ENCODE measurements around the gene PCBP1. TPM values are rescaled to one million over a fixed set of nuclear protein-coding genes. Genes with fewer than 3 reads are reported as not detected.

Gene PCBP1
- total RNA-seq, 6 donors from 2014 or later, result 126 to 384 (median 236) TPM

DNA sequence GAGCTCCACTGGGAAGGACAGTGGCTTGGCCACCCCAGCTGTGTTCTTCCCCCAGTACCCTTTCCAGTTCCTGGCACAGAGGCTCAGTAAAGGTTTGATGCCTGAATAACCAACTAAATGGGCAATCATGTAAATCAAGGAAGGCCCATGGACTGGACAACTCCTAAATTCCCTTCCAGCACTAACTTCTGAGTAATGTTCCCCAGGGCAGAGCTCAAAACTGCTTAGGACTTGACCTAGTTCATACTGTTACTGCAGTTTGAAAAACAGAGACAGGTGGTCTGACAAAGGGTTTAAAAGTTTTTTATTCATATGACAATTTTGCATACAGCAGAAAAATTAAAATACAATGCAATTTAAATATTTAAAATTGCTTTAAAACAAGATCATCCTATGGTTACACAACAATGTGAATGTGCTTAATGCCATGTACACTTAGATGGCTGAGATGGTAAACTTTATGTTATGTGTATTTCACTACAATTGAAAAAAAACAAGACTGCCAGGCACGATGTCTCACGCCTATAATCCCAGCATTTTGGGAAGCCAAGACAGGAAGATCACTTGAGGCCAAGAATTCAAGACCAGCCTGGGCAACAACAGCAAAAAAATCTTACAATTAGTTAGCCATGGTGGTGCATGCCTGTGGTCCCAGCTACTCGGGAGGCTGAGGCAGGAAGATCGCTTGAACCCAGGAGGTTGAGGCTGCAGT, 26.2 kb downstream of the PCBP1 start:
- WGBS, 2 donors, result 84 to 88% methylated on average over 4 of the region's 4 CpGs
- Histone ChIP-seq H3K4me3 (no peak overlapping the region), H3K27ac (no peak overlapping the region), H3K27me3 (no peaks in the 10 kb centered on the region), H3K36me3 (no peaks in the 10 kb centered on the region), H3K4me1 (peaks cover 1 to 33% (median 3%) of the 10 kb centered on the region in 4 donors), H3K9me3 (no peaks in the 10 kb centered on the region)
- ATAC-seq (ENCODE audit: low FRiP score in 2 of 2) (no peak), DNase-seq (no peak)
- TF ChIP-seq, protein P1, sequence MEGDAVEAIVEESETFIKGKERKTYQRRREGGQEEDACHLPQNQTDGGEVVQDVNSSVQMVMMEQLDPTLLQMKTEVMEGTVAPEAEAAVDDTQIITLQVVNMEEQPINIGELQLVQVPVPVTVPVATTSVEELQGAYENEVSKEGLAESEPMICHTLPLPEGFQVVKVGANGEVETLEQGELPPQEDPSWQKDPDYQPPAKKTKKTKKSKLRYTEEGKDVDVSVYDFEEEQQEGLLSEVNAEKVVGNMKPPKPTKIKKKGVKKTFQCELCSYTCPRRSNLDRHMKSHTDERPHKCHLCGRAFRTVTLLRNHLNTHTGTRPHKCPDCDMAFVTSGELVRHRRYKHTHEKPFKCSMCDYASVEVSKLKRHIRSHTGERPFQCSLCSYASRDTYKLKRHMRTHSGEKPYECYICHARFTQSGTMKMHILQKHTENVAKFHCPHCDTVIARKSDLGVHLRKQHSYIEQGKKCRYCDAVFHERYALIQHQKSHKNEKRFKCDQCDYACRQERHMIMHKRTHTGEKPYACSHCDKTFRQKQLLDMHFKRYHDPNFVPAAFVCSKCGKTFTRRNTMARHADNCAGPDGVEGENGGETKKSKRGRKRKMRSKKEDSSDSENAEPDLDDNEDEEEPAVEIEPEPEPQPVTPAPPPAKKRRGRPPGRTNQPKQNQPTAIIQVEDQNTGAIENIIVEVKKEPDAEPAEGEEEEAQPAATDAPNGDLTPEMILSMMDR (IDR thresholded peaks at IDR 0.05), result no peak
- TF ChIP-seq POLR2AphosphoS5 (IDR thresholded peaks at IDR 0.05) (no peak), POLR2A (IDR thresholded peaks at IDR 0.05) (no peak), EP300 (IDR thresholded peaks at IDR 0.05) (no peak)

DNA sequence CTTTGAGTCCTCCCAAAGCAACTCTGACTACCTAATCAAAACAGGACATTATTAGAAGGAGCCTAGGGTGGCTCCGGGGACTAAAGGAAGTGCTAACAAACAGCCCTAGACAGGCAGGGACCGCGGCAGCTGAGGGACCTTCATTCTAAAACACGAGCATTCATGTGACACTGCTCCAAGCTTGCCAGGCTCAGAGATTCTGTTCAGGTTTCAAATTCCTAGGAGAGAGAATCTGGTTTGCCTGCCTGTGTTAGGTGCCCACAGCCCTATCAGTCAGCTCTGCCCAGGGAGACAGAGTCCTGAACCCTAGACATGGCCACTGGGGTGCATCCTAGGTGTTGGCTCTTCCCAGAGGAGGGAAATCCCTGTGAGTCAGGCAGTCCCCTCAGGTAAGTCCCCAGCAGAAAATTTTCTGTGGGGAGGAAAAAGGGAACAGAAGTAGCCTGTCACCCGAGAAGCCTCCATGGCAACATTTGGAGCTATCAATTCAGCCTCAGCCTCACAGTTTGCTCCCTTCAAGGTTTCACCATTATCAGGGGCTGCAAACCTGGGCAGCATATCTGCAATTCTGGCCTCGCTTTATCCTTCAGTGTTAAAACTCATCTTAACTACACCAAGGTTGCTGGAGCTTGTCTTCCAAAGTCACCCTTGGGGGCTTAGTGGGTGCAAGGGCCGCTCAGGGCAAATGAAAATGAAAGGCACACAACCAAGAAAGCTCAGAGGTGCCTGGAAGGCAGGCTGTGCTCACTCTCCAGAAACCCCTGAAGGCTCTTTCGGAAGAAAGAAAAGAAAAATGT, 28.6 kb downstream of the PCBP1 start:
- Histone ChIP-seq H3K4me1 (peaks cover 0 to 30% (median 4%) of the 10 kb centered on the region in 4 donors), H3K27me3 (no peaks in the 10 kb centered on the region), H3K36me3 (no peaks in the 10 kb centered on the region), H3K4me3 (no peak overlapping the region), H3K27ac (peak overlapping the region; percentile 17 to 75 (median 53)), H3K9me3 (no peaks in the 10 kb centered on the region)
- TF ChIP-seq POLR2A (IDR thresholded peaks at IDR 0.05) (peak in 1 of 4 donors; percentile 17), POLR2AphosphoS5 (IDR thresholded peaks at IDR 0.05) (no peak), EP300 (IDR thresholded peaks at IDR 0.05) (no peak)
- TF ChIP-seq, protein P1 (IDR thresholded peaks at IDR 0.05), result no peak
- ATAC-seq (ENCODE audit: low FRiP score in 2 of 2), result no peak
- 51 to 61% methylated on average over 6 to 8 of the region's 8 CpGs for WGBS, 2 donors
- no peak for DNase-seq

DNA sequence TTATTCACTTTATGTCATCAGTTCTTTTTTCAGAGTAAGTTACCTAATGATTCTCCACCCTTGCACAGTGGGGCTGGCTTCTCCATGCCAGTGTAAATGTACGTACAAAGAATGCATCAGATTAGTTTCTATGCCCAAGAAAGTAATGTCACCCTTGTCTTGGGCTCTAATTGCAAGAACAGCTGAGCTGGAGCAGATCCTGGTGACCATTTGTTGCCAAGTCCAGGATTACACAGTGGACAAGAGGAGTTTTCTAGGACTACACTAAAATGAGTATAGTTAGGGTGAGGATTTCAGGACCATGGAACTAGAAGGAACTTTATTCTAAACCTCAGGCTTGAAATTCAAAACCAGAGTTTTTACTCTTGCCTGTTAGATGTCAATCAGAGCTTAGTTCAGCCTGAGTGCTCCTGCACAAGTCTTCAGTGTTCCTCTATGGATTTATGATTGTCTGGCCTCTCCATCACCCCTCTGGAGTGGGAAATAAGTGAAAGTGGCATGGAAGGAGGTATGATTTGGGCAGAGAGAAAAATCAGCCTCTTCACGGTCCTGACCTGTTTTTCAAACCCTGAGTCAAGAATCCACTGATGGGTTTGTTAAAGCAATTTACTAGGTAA, 29.8 kb downstream of the PCBP1 start:
- 81 to 86% methylated on average over 2 of the region's 2 CpGs for WGBS, 2 donors
- Histone ChIP-seq H3K27ac (no peak overlapping the region), H3K4me1 (peaks cover 0 to 20% (median 3%) of the 10 kb centered on the region in 4 donors), H3K36me3 (no peaks in the 10 kb centered on the region), H3K27me3 (no peaks in the 10 kb centered on the region), H3K9me3 (no peaks in the 10 kb centered on the region), H3K4me3 (no peak overlapping the region)
- DNase-seq (no peak), ATAC-seq (ENCODE audit: low FRiP score in 2 of 2) (no peak)
- no peak for TF ChIP-seq POLR2A (IDR thresholded peaks at IDR 0.05)
- no peak for TF ChIP-seq POLR2AphosphoS5 (IDR thresholded peaks at IDR 0.05)
- no peak for TF ChIP-seq EP300 (IDR thresholded peaks at IDR 0.05)
- TF ChIP-seq, protein P1 (IDR thresholded peaks at IDR 0.05), result no peak

GRCh38 chr2:70118798-70119454, 31.6 kb downstream of the PCBP1 start:
- Histone ChIP-seq H3K36me3 (no peaks in the 10 kb centered on the region), H3K27me3 (no peaks in the 10 kb centered on the region), H3K27ac (peak overlapping the region in 3 of 4 donors; percentile 13 to 59 (median 24)), H3K9me3 (no peaks in the 10 kb centered on the region), H3K4me1 (peaks cover 10 to 31% (median 15%) of the 10 kb centered on the region in 4 donors), H3K4me3 (no peak overlapping the region)
- TF ChIP-seq, protein P1 (IDR thresholded peaks at IDR 0.05), result no peak
- TF ChIP-seq EP300 (IDR thresholded peaks at IDR 0.05) (no peak), POLR2AphosphoS5 (IDR thresholded peaks at IDR 0.05) (no peak), POLR2A (IDR thresholded peaks at IDR 0.05) (no peak)
- ATAC-seq (ENCODE audit: low FRiP score in 2 of 2), result no peak
- DNase-seq, result no peak
- 47 to 50% methylated on average over 4 of the region's 4 CpGs for WGBS, 2 donors

Data from upper lobe of left lung (tissue), 6 donors.